ENCODE data around the gene SCAMP5.

DNA sequence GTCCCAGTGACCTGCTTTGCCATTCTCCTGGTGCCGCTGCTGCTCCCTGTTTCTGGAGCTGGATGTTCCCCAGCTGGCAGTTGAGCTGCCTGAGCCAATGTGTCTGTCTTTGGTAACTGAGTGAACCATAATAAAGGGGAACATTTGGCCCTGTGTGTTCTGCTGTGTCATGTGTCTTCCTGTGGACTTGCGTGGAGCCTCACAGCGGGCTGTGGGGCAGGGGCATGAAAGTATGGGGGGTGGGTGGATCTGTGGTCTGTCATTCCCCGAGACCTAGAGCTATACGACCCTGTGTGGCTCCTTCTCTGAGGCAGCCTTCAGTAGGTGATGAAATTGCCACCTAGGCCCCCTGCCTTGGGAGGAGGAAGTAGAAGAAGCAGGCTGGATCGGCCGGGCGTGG, 26.0 kb downstream of the SCAMP5 start:
- no peak for TF ChIP-seq POLR2AphosphoS5 (IDR thresholded peaks at IDR 0.05)
- no peak for TF ChIP-seq POLR2A (IDR thresholded peaks at IDR 0.05)
